ENCODE results near the gene SMTNL1.
"Not testable (repeated sequence)": the region's sequence is repeated elsewhere in the genome, so short reads cannot be mapped to it uniquely, and the experiment has no call there.

SMTNL1 gene

DNA sequence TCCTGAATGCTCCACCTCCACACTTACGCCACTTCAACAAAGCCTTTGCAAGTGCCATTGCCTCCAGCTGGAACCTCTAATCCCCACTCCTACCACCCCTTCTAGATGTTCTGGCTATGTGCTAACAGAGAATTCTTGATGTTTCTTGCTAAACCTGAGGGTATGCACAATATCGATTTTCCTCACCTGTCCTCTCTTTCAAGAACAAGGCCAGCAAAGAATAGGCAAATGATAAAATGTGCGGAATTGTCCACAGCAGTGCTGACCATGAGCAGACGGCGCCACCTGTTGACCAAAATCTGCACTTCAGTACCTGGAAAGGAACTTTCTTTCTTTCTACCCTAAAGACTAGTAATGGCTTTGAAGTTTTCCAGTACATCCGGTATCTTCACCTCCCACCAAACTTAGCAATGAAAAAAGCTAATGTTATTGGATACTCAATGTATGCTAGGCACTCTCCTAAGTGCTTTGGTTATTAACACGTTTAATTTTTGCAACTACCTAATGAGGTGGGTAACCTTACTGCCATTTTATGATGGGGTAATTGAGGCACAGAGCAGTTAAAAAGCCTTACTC is 10.3 kb upstream of the SMTNL1 start:
- Histone ChIP-seq H3K27ac (ENCODE audit: low read depth, low read length, severe bottlenecking) (no peak overlapping the region), H3K4me3 (ENCODE audit: extremely low read depth, insufficient read depth, low read length, poor library complexity, severe bottlenecking) (no peak overlapping the region), H3K4me1 (ENCODE audit: control insufficient read depth, insufficient read depth, low read length, poor library complexity, severe bottlenecking) (peaks cover 3% of the 10 kb centered on the region), H3K36me3 (ENCODE audit: control insufficient read depth, insufficient read depth, low read length) (peaks cover 34% of the 10 kb centered on the region), H3K9me3 (ENCODE audit: control insufficient read depth, low read length) (no peaks in the 10 kb centered on the region)
- WGBS, 2 experiments (ENCODE audit: insufficient coverage in 2 of 2) = 37 to 100% methylated on average over 1 to 5 of the region's 7 CpGs

DNA sequence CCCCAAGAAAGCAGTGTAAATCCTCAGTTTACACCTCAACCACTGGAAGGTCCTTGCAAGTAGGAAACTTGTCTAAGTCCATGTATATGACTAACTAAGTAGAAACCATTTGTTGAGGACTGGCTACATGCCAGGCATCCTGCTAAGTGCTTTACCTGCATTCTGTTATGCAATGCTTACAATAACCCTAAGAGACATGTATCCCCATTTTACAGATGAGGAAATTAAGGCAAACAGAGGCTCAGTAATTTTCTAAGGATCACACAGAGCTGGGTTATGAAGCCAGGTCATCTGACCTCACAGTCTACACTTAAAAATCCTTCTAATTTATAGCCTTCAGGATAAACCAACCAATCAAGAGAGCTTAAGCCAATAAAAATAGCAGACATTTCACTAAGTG is 8.4 kb upstream of the SMTNL1 start:
- peaks cover 3% of the 10 kb centered on the region for H3K4me1 ChIP-seq (ENCODE audit: control insufficient read depth, insufficient read depth, low read length, poor library complexity, severe bottlenecking)
- H3K27ac ChIP-seq (ENCODE audit: low read depth, low read length, severe bottlenecking) = no peak overlapping the region
- H3K4me3 ChIP-seq (ENCODE audit: extremely low read depth, insufficient read depth, low read length, poor library complexity, severe bottlenecking) = no peak overlapping the region
- peaks cover 34% of the 10 kb centered on the region for H3K36me3 ChIP-seq (ENCODE audit: control insufficient read depth, insufficient read depth, low read length)
- H3K9me3 ChIP-seq (ENCODE audit: control insufficient read depth, low read length) = no peaks in the 10 kb centered on the region

DNA sequence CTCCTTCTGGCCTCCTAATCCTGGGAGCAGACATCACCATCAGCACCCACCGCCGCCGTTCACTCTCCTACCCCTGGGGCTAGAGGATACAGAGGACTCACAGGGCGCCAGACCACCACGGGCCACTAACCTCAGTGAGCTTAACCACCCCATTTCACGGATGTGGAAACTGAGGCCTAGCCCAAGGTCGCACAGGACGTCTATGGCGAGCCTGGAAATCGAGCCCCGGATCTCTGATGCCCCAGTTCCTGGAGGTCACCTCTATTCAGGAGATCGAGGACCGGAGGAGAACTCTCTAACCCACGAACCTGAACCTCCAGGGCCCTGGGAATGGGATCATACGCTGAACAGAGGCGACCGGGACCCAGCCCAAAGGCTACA is 7.2 kb upstream of the SMTNL1 start:
- H3K27ac ChIP-seq (ENCODE audit: low read depth, low read length, severe bottlenecking) = no peak overlapping the region
- no peaks in the 10 kb centered on the region for H3K9me3 ChIP-seq (ENCODE audit: control insufficient read depth, low read length)
- H3K4me1 ChIP-seq (ENCODE audit: control insufficient read depth, insufficient read depth, low read length, poor library complexity, severe bottlenecking) = peaks cover 3% of the 10 kb centered on the region
- H3K4me3 ChIP-seq (ENCODE audit: extremely low read depth, insufficient read depth, low read length, poor library complexity, severe bottlenecking) = peak overlapping the region; percentile 67
- H3K36me3 ChIP-seq (ENCODE audit: control insufficient read depth, insufficient read depth, low read length) = peaks cover 28% of the 10 kb centered on the region
- 1% methylated on average over 12 to 17 of the region's 17 CpGs for WGBS, 2 experiments (ENCODE audit: insufficient coverage in 2 of 2)

DNA sequence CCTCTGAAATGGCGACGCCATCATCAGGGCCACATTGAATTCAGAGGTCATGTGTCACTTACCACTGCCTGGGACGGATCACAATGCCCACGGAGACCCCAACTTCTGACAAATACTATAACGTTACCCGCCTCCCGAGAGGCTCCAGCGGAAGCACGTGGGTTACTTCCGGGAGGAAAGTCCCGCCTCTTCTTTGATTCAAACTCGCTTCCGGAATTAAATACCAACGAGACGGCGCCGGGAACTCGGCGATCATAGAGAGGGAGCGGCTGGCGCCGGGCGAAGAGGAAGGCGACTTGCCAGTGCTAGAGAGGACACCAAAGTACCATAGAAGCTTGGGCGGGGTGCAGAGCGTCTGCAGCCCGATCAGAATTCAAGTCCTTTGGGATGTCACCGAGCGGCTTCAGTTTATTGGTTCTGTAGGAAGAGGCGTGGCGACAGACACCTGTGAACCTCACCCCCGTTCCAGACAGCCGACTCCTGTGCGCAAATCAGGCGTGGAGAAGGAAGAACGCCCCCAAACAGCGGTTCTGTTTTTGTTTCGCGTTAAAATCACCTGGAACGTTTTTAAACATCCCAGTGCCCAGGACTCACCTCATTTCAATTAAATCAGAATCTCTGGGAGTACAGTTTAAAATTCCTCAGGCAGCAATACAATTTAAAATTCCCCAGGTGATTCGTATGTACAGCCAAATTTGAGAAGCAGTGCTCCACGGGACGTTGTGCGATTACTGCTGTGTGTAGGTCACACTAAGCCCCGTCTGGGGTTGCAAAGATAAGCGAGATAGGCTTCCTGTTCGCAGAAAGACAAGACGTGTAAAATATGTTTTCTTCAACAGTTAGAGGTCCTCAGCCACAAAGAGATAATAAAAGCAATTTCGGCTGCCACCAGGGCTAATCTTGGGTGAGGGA is 6.5 kb upstream of the SMTNL1 start, which contains the start of gene TIMM10:
Gene TIMM10, minus strand, starts transcription at position 159 of the 912 bp plus-strand sequence. CDS start 565 bp downstream, outside the sequence.
- Histone ChIP-seq H3K9me3 (ENCODE audit: control insufficient read depth, low read length) (no peaks in the 10 kb centered on the region), H3K4me3 (ENCODE audit: extremely low read depth, insufficient read depth, low read length, poor library complexity, severe bottlenecking) (peak within 1 kb of the TSS; percentile 67), H3K27ac (ENCODE audit: low read depth, low read length, severe bottlenecking) (peak within 1 kb of the TSS; percentile 6), H3K4me1 (ENCODE audit: control insufficient read depth, insufficient read depth, low read length, poor library complexity, severe bottlenecking) (peaks cover 3% of the 10 kb centered on the region), H3K36me3 (ENCODE audit: control insufficient read depth, insufficient read depth, low read length) (peaks cover 26% of the 10 kb centered on the region)
- 0% methylated on average over 35 to 43 of the region's 49 CpGs for WGBS, 2 experiments (ENCODE audit: insufficient coverage in 2 of 2)

DNA sequence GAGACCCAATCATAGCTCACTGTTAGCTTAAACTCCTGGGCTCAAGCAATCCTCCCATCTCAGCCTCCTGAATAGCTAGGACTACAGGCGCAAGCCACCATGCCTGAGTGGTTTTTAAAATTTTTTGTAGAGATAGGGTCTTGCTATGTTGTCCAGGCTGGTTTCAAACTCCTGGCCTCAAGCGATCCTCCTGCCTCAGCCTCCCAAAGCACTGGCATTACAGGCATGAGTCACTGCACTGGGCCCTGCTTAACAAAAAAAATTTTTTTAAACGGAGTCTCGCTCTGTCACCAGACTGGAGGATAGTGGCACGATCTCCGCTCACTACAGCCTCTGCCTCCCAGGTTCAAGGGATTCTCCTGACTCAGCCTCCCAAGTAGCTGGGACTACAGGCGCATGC is 2.9 kb upstream of the SMTNL1 start:
- peaks cover 17% of the 10 kb centered on the region for H3K4me1 ChIP-seq (ENCODE audit: control insufficient read depth, insufficient read depth, low read length, poor library complexity, severe bottlenecking)

DNA sequence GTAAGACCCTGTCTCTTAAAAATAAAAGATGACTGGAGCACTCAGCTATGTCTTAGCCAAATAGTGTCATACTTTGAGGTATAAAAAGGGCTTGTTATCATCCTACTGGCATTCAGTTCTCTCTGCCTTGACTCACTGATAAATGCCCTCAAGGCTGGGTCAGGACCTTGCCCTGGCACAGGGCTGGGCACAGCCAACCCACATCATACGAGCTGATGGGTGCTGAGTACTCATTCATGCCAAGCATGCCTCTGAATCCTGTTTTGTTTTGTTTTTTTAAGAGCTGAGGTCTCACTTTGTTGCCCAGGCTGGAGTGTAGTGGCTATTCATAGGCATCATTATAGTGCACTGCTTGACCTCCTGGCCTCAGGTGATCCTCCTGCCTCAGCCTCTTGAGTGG is 1.9 kb downstream of the SMTNL1 start:
- Histone ChIP-seq H3K9me3 (ENCODE audit: control insufficient read depth, low read length) (no peaks in the 10 kb centered on the region), H3K4me3 (ENCODE audit: extremely low read depth, insufficient read depth, low read length, poor library complexity, severe bottlenecking) (no peak overlapping the region), H3K27ac (ENCODE audit: low read depth, low read length, severe bottlenecking) (no peak overlapping the region), H3K36me3 (ENCODE audit: control insufficient read depth, insufficient read depth, low read length) (no peaks in the 10 kb centered on the region), H3K4me1 (ENCODE audit: control insufficient read depth, insufficient read depth, low read length, poor library complexity, severe bottlenecking) (peaks cover 14% of the 10 kb centered on the region)
- WGBS, 2 experiments (ENCODE audit: insufficient coverage in 2 of 2) = 83 to 86% methylated on average over 1 of the region's 1 CpG

More for the DNA sequence above, 2.9 kb upstream of the SMTNL1 start:
- not testable (repeated sequence) for H3K4me3 ChIP-seq (ENCODE audit: extremely low read depth, insufficient read depth, low read length, poor library complexity, severe bottlenecking); H3K36me3 ChIP-seq (ENCODE audit: control insufficient read depth, insufficient read depth, low read length); H3K9me3 ChIP-seq (ENCODE audit: control insufficient read depth, low read length); H3K27ac ChIP-seq (ENCODE audit: low read depth, low read length, severe bottlenecking)
- 83 to 89% methylated on average over 4 to 5 of the region's 7 CpGs for WGBS, 2 experiments (ENCODE audit: insufficient coverage in 2 of 2)

DNA sequence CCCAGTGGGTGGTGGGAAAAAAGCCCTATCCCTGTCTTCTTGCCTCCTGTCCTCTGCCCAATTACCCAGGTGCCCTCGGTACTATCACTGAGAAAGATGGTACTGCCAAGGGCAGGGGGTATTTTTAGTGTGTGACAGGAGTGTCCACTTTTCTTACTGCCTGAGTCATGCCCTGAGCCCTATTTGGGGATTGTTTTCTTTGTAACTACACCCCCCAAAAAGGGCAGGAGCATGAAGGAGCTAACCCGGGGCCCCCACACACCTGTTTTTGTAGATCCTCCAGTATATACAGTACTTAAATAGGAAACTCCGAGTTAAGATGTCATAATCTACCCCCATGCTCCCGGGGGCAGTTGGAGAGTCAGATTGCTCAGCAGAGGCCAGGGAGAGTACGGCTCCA is 3.8 kb downstream of the SMTNL1 start:
- Histone ChIP-seq H3K4me3 (ENCODE audit: extremely low read depth, insufficient read depth, low read length, poor library complexity, severe bottlenecking) (no peak overlapping the region), H3K36me3 (ENCODE audit: control insufficient read depth, insufficient read depth, low read length) (no peaks in the 10 kb centered on the region), H3K4me1 (ENCODE audit: control insufficient read depth, insufficient read depth, low read length, poor library complexity, severe bottlenecking) (peaks cover 14% of the 10 kb centered on the region), H3K27ac (ENCODE audit: low read depth, low read length, severe bottlenecking) (no peak overlapping the region), H3K9me3 (ENCODE audit: control insufficient read depth, low read length) (no peaks in the 10 kb centered on the region)
- WGBS, 2 experiments (ENCODE audit: insufficient coverage in 2 of 2) = 91 to 100% methylated on average over 3 to 4 of the region's 5 CpGs

DNA sequence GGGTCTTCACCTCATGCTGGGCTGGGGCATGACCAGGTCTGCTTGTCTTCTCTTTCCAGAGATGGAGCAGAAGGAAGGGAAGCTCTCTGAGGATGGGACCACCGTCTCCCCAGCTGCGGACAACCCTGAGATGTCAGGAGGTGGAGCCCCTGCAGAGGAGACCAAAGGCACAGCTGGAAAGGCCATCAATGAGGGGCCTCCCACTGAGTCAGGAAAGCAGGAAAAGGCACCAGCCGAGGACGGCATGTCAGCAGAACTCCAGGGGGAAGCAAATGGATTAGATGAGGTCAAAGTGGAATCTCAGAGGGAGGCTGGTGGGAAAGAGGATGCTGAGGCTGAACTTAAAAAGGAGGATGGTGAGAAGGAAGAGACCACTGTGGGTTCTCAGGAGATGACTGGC is 5.2 kb downstream of the SMTNL1 start:
- H3K4me3 ChIP-seq (ENCODE audit: extremely low read depth, insufficient read depth, low read length, poor library complexity, severe bottlenecking) = no peak overlapping the region
- H3K36me3 ChIP-seq (ENCODE audit: control insufficient read depth, insufficient read depth, low read length) = no peaks in the 10 kb centered on the region
- H3K9me3 ChIP-seq (ENCODE audit: control insufficient read depth, low read length) = no peaks in the 10 kb centered on the region
- H3K4me1 ChIP-seq (ENCODE audit: control insufficient read depth, insufficient read depth, low read length, poor library complexity, severe bottlenecking) = peaks cover 13% of the 10 kb centered on the region
- no peak overlapping the region for H3K27ac ChIP-seq (ENCODE audit: low read depth, low read length, severe bottlenecking)
- WGBS, 2 experiments (ENCODE audit: insufficient coverage in 2 of 2) = 23 to 44% methylated on average over 2 to 4 of the region's 4 CpGs

DNA sequence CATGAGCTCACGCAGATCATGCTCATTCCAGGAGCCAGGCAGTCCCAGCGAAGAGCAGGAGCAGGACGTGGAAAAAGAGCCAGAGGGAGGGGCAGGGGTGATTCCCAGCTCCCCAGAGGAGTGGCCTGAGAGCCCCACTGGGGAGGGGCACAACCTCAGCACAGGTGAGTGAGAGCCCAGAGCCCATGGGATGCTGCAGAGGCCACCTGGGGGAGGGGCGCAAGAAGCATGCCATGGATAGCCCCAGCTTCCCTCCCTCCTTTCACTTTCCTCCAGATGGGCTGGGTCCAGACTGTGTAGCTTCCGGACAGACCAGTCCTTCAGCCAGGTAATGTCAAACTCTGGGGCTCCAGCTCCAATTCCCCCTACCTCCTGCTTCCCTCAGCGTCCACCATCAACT is 6.2 kb downstream of the SMTNL1 start:
- no peak overlapping the region for H3K4me3 ChIP-seq (ENCODE audit: extremely low read depth, insufficient read depth, low read length, poor library complexity, severe bottlenecking)
- peaks cover 7% of the 10 kb centered on the region for H3K4me1 ChIP-seq (ENCODE audit: control insufficient read depth, insufficient read depth, low read length, poor library complexity, severe bottlenecking)
- 73 to 79% methylated on average over 6 of the region's 6 CpGs for WGBS, 2 experiments (ENCODE audit: insufficient coverage in 2 of 2)
- H3K27ac ChIP-seq (ENCODE audit: low read depth, low read length, severe bottlenecking) = no peak overlapping the region
- H3K9me3 ChIP-seq (ENCODE audit: control insufficient read depth, low read length) = no peaks in the 10 kb centered on the region
- no peaks in the 10 kb centered on the region for H3K36me3 ChIP-seq (ENCODE audit: control insufficient read depth, insufficient read depth, low read length)

DNA sequence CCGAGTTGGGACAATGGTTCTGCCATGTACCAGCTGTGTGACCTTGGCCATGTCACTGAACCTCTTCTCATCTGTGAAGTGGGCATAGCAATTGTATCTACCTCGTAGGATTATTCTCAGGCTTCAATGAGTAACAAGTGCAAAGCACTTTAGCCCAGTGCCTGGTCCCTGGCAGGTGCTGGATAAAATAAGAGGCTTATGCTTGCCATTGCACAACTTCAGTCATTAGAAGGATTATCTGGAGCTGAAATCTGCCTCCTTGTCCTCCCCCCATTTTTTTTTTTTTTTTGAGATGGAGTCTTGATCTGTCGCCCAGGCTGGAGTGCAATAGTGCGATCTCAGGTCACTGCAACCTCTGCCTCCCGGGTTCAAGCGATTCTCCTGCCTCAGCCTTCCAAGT is 7.2 kb downstream of the SMTNL1 start:
- Histone ChIP-seq H3K4me1 (ENCODE audit: control insufficient read depth, insufficient read depth, low read length, poor library complexity, severe bottlenecking) (peaks cover 6% of the 10 kb centered on the region), H3K27ac (ENCODE audit: low read depth, low read length, severe bottlenecking) (no peak overlapping the region), H3K9me3 (ENCODE audit: control insufficient read depth, low read length) (no peaks in the 10 kb centered on the region), H3K4me3 (ENCODE audit: extremely low read depth, insufficient read depth, low read length, poor library complexity, severe bottlenecking) (no peak overlapping the region), H3K36me3 (ENCODE audit: control insufficient read depth, insufficient read depth, low read length) (peaks cover 2% of the 10 kb centered on the region)
- WGBS, 2 experiments (ENCODE audit: insufficient coverage in 2 of 2) = 93 to 95% methylated on average over 4 to 6 of the region's 6 CpGs

DNA sequence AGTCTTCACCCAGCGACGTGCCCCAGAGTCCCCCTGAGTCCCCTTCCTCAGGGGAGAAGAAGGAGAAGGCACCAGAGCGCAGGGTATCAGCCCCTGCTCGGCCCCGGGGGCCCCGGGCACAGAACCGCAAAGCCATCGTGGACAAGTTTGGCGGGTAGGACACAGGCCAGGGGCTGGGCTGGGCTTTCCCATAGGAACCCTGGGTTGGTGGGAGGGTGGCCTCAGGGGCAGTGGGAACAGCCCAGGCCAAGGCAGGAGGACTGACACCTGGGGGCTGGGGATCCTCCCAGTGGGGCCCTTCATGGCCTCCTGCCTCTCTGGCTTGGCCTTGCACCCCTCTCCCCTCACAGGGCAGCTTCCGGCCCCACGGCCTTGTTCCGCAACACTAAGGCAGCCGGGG is 8.5 kb downstream of the SMTNL1 start:
- H3K9me3 ChIP-seq (ENCODE audit: control insufficient read depth, low read length) = no peaks in the 10 kb centered on the region
- H3K4me1 ChIP-seq (ENCODE audit: control insufficient read depth, insufficient read depth, low read length, poor library complexity, severe bottlenecking) = peaks cover 6% of the 10 kb centered on the region
- H3K4me3 ChIP-seq (ENCODE audit: extremely low read depth, insufficient read depth, low read length, poor library complexity, severe bottlenecking) = no peak overlapping the region
- 89 to 96% methylated on average over 6 to 8 of the region's 13 CpGs for WGBS, 2 experiments (ENCODE audit: insufficient coverage in 2 of 2)
- H3K27ac ChIP-seq (ENCODE audit: low read depth, low read length, severe bottlenecking) = no peak overlapping the region
- peaks cover 3% of the 10 kb centered on the region for H3K36me3 ChIP-seq (ENCODE audit: control insufficient read depth, insufficient read depth, low read length)
